ENCODE measurements around the gene TRHDE.

The TRHDE gene

GRCh38 chr12:72444125-72444524, 172.0 kb downstream of the TRHDE start:
- Histone ChIP-seq H3K79me2 (ENCODE audit: insufficient read depth, low read depth) (no peaks in the 10 kb centered on the region), H3K4me2 (no peak overlapping the region), H3K36me3 (ENCODE audit: insufficient read depth) (no peaks in the 10 kb centered on the region), H3K27me3 (ENCODE audit: insufficient read depth, low read depth) (no peaks in the 10 kb centered on the region), H2AFZ (ENCODE audit: low read depth) (no peak overlapping the region), H3K4me3 (IDR thresholded peaks at IDR 0.05; ENCODE audit: insufficient read depth, low read depth, low read length) (no peak overlapping the region), H3K4me1 (ENCODE audit: low read depth, poor library complexity, severe bottlenecking) (no peaks in the 10 kb centered on the region), H4K20me1 (ENCODE audit: insufficient read depth) (no peaks in the 10 kb centered on the region), H3K9ac (no peak overlapping the region), H3K27ac (no peak overlapping the region)
- TF ChIP-seq CTCF (conservative IDR thresholded peaks at IDR 0.05; ENCODE audit: low read depth, low read length) = no peak

DNA sequence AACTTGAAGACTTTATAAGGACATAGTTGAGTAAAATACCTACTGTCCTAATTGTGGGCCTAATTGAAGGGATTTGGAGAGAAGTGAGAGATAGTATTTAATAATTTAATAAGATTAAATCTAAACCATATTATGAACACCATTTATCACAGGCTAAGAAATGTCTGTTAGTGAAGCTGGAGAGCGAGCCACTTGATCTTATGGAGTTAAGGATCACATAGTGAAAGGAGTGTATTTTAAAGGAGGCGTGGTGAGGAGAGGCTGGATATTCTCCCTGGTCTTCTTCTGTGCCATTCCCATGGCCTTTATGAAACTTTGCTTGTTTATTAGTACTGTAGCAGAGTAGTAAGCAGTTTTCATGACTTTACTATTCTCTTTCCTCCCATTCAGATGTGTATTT, 172.4 kb downstream of the TRHDE start:
- no peak for TF ChIP-seq CTCF (conservative IDR thresholded peaks at IDR 0.05; ENCODE audit: low read depth, low read length)
- Histone ChIP-seq H3K4me2 (no peak overlapping the region), H3K79me2 (ENCODE audit: insufficient read depth, low read depth) (no peaks in the 10 kb centered on the region), H3K4me3 (IDR thresholded peaks at IDR 0.05; ENCODE audit: insufficient read depth, low read depth, low read length) (no peak overlapping the region), H3K27me3 (ENCODE audit: insufficient read depth, low read depth) (no peaks in the 10 kb centered on the region), H3K9ac (no peak overlapping the region), H3K4me1 (ENCODE audit: low read depth, poor library complexity, severe bottlenecking) (no peaks in the 10 kb centered on the region), H3K27ac (no peak overlapping the region), H4K20me1 (ENCODE audit: insufficient read depth) (no peaks in the 10 kb centered on the region), H3K36me3 (ENCODE audit: insufficient read depth) (no peaks in the 10 kb centered on the region), H2AFZ (ENCODE audit: low read depth) (no peak overlapping the region)

DNA sequence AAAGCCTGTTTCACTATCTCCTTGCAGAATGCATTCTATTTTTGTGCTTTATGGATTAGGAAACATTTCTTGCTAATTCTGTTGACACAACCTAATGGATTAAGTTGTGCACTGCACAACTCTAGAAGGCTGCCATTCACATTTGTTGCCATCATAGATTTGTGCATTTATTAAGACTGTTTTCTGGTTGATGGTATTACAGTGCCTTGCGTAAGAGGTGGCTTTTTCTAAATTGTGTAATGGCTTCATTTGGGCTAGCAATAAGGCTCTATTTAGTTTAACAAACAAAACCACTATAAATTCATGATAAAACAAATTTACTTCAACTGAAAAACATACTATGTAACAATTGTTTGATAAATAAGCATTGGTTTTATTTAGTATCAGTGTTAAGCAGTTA, 175.9 kb downstream of the TRHDE start:
- Histone ChIP-seq H3K79me2 (ENCODE audit: insufficient read depth, low read depth) (no peaks in the 10 kb centered on the region), H3K4me1 (ENCODE audit: low read depth, poor library complexity, severe bottlenecking) (no peaks in the 10 kb centered on the region), H4K20me1 (ENCODE audit: insufficient read depth) (no peaks in the 10 kb centered on the region), H3K9ac (no peak overlapping the region), H3K4me3 (IDR thresholded peaks at IDR 0.05; ENCODE audit: insufficient read depth, low read depth, low read length) (no peak overlapping the region), H3K27ac (no peak overlapping the region), H2AFZ (ENCODE audit: low read depth) (no peak overlapping the region), H3K27me3 (ENCODE audit: insufficient read depth, low read depth) (no peaks in the 10 kb centered on the region), H3K36me3 (ENCODE audit: insufficient read depth) (no peaks in the 10 kb centered on the region), H3K4me2 (no peak overlapping the region)
- TF ChIP-seq CTCF (conservative IDR thresholded peaks at IDR 0.05; ENCODE audit: low read depth, low read length) = no peak

DNA sequence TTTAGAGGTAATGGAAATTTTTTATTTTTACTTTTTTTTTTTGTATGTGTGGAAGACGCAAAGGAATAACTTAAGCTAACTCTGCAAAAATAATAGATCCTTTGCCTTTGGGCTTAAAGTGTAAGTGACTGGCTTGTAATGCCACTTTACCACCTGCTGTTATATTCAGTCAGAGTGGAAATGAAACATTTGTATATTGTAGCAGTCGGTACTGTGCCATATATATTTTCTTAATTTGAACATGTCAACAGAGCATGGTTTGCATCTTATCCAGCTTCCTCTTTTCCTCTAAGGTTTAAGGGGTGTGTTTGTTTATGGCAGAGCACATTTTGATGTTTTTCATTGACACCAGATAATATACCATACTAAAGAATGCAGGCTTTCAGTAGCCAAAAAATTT, 176.6 kb downstream of the TRHDE start:
- Histone ChIP-seq H3K27ac (no peak overlapping the region), H3K9ac (no peak overlapping the region), H4K20me1 (ENCODE audit: insufficient read depth) (no peaks in the 10 kb centered on the region), H3K36me3 (ENCODE audit: insufficient read depth) (no peaks in the 10 kb centered on the region), H2AFZ (ENCODE audit: low read depth) (no peak overlapping the region), H3K79me2 (ENCODE audit: insufficient read depth, low read depth) (no peaks in the 10 kb centered on the region), H3K4me3 (IDR thresholded peaks at IDR 0.05; ENCODE audit: insufficient read depth, low read depth, low read length) (no peak overlapping the region), H3K4me2 (no peak overlapping the region), H3K4me1 (ENCODE audit: low read depth, poor library complexity, severe bottlenecking) (no peaks in the 10 kb centered on the region), H3K27me3 (ENCODE audit: insufficient read depth, low read depth) (no peaks in the 10 kb centered on the region)
- no peak for TF ChIP-seq CTCF (conservative IDR thresholded peaks at IDR 0.05; ENCODE audit: low read depth, low read length)

DNA sequence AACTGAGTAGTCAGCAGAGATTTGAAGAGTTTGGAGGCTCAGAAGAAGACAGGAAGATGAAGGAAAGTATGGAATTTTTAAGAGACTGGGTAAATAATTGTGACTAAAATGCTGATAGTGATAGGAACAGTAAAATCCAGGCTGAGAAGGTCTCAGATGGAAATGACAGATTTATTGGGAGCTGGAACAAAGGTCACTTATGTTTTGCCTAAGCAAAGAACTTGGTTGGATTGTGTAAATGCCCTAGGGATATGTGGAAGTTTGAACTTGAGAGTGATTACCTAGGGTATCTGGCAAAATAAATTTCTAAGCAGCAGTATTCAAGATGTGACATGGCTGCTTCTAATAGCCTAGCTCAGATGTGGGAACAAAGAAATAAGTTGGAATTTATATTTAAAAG, 180.9 kb downstream of the TRHDE start:
- Histone ChIP-seq H3K4me3 (IDR thresholded peaks at IDR 0.05; ENCODE audit: insufficient read depth, low read depth, low read length) (no peak overlapping the region), H3K4me2 (no peak overlapping the region), H3K27me3 (ENCODE audit: insufficient read depth, low read depth) (no peaks in the 10 kb centered on the region), H3K79me2 (ENCODE audit: insufficient read depth, low read depth) (no peaks in the 10 kb centered on the region), H4K20me1 (ENCODE audit: insufficient read depth) (no peaks in the 10 kb centered on the region), H3K27ac (no peak overlapping the region), H2AFZ (ENCODE audit: low read depth) (no peak overlapping the region), H3K9ac (no peak overlapping the region), H3K4me1 (ENCODE audit: low read depth, poor library complexity, severe bottlenecking) (no peaks in the 10 kb centered on the region), H3K36me3 (ENCODE audit: insufficient read depth) (no peaks in the 10 kb centered on the region)
- no peak for TF ChIP-seq CTCF (conservative IDR thresholded peaks at IDR 0.05; ENCODE audit: low read depth, low read length)
